ENCODE measurements around the gene OR2A2.
"Not testable (repeated sequence)": the region's sequence is repeated elsewhere in the genome, so short reads cannot be mapped to it uniquely, and the experiment has no call there.

The OR2A2 gene

GRCh38 chr7:144109283-144109682 is at the start of gene OR2A2:
Gene OR2A2 (plus strand): TSS chr7:144109583. CDS start chr7:144109583, 0 bp downstream.
- no peak for DNase-seq

DNA sequence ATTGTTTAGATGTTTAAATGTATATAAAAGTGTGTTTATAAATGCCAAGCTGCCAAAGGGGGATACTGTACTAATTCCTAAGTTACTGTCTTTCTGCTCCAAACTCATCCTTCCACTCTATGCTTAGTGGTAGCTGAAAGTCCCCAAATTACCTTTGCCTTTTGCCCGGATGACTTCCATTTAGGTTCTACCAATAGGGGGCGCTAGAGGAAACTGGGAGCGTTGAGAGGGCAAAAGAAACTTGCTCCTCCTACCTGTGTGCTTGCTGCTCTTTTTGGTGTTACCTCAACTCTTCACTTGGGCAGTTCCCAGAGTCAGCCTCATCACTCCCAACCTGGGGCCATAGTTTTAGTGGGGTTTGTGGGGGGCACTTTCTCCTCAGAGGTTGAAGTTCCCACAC is 45.7 kb upstream of the OR2A2 start:
- DNase-seq = no peak

GRCh38 chr7:144069511-144069910 is 39.9 kb upstream of the OR2A2 start, which contains the start of gene OR2A25:
Gene OR2A25 (plus strand): TSS chr7:144069811. CDS start chr7:144074220, 4,409 bp downstream.
- DNase-seq = no peak

DNA sequence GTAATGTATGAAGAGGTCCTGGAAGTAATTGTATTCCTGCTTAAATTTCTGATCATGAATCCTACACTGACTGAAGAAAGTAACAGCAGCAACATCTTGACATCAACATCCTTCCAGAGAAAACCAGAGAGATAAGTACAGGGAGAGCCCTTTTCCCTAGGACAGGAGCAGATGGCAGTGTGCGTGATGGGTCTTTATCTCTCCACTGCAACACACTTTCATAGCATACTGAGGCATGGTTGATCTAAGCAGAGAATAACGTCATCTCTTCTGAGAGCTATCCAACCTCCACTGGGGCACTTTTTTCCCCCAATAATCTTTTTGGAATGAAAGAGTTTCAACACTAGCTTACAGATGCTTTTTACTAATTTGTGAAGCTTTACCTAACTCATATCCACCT is 39.4 kb upstream of the OR2A2 start:
- DNase-seq = no peak

DNA sequence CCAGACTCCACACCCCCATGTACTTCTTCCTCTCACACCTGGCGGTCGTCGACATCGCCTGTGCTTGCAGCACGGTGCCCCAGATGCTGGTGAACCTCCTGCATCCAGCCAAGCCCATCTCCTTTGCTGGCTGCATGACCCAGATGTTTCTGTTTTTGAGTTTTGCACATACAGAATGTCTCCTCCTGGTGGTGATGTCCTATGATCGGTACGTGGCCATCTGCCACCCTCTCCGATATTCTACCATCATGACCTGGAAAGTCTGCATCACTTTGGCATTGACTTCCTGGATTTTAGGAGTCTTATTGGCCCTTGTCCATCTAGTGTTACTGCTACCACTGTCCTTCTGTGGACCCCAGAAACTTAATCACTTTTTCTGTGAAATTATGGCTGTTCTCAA is 35.0 kb upstream of the OR2A2 start:
- no peak for DNase-seq

DNA sequence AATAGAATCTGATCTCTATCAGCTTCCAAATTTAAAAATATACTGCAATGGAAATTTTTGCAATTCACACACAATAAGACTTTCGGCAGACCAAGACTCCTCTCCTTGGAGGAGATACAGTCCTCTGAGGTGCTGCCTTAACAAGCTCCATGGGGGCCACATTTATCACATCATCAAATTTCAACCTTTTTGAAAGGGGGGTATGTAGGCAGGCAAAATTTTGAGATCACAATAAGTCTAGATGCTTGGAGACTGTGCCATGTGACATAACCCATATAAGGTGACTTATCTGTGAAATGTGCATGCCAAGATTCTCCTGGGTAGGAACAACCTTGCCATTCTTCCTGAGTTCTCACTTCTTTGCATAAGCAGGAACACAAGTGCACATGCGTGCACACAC is 23.4 kb upstream of the OR2A2 start, which contains the start of gene OR2A12:
TSS of gene OR2A12 (plus strand) at position 301 of the 400 bp plus-strand sequence. CDS start 8,830 bp downstream, outside the sequence.
- no peak for DNase-seq

- no peak for DNase-seq
These were observed 22.7 kb upstream of the OR2A2 start for GRCh38 chr7:144086730-144087129.

DNA sequence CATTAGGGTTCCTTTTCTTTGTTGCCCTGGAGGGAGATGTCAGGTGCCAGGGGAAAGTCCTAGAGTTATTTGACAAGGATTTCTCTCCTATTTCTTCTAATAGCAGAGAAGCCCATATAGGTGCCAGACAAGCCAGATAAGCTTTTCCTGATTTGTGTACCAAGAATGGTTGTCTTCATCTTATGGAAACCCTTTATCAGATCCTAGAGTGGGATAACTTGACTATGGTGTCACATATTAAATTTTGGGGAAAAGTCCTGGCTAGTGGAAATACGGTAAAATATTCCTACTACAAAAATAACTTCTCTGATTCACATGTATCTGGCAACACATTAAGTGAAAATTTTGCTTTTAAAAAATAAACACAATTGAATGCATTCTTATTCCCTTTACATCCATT is 22.2 kb upstream of the OR2A2 start:
- no peak for DNase-seq

DNA sequence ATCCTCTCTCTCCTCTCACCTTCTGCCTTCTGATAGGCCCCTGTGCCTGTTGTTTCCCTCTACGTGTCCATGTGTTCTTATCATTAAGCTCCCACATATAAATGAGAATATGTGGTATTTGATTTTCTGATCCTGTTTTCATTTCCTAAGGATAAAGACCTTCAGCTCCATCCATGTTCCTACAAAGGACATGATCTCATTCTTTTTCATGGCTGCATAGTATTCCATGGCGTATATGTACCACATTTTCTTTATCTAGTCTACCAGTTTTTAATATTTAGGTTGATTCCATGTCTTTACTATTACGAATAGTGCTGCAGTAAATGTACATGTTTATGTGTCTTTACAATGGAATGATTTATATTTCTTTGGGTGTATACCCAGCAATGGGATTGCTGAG is 18.7 kb upstream of the OR2A2 start:
- DNase-seq = no peak

DNA sequence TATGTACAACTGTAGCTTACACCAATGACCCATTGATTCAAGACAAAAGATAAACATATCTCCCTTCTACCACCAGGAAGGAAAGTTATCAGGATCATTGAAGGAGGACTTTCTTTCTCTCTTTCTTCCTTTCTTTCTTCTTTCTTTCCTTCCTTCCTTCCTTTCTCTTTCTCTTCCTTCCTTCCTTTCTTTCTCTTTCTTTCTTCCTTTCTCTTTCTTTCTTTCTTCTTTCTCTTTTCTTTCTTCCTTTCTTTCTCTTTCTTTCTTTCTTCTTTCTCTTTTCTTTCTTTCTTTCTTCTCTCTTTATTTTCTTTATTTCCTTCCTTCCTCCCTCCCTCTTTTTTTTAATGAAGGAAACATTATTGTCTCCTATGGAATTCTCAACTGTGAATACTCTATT is 10.6 kb upstream of the OR2A2 start:
- no peak for DNase-seq

DNA sequence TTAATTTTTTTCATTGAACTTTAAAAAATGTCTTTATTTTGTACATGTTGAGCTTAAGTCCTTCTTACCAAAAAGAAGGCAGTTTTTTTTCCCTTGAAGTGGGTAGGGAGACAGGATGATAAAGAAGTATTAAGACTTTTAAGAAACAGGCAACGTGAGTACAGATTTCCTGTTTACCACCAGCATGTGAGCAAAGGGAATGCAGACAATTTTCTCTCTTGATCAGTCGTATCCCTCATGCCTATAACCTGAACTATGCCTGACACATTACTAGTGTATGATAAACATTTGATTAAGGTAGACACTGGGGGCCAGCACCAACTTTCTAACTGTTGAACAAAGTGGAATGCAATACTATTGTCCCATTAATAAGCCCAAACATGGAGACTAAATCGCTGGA is 8.8 kb upstream of the OR2A2 start:
- no peak for DNase-seq

- no peak for DNase-seq
These were observed 7.3 kb upstream of the OR2A2 start for GRCh38 chr7:144102041-144102440.

DNA sequence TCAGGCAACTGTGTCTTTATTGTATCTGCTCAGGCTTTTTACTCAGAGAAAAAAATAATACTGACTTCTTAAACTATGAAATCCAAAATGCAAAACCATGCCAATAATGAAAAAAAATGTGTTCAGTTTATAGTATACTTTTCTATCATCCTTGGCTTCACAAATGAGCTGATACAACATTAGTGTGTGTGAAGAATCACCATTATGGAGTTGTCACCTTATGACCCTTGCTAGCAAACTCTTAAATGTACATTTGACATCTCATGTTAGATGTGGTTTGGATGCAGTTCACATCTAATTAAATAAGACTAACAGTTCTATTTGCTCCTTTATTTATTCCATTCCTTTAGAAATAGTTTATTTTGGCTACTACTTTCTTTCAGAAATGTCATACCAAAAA is 4.2 kb upstream of the OR2A2 start:
- no peak for DNase-seq

DNA sequence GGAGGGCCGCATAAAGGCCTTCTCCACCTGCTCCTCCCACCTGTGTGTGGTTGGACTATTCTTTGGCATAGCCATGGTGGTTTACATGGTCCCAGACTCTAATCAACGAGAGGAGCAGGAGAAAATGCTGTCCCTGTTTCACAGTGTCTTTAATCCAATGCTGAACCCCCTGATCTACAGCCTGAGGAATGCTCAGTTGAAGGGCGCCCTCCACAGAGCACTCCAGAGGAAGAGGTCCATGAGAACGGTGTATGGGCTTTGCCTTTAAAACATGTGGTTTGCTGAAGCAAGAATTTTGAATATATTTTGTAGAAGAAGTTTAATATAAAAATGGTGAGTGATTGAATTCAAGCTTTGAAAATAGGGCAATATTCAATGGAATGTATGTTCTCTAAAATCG is 889 bp downstream of the OR2A2 start:
- no peak for DNase-seq

DNA sequence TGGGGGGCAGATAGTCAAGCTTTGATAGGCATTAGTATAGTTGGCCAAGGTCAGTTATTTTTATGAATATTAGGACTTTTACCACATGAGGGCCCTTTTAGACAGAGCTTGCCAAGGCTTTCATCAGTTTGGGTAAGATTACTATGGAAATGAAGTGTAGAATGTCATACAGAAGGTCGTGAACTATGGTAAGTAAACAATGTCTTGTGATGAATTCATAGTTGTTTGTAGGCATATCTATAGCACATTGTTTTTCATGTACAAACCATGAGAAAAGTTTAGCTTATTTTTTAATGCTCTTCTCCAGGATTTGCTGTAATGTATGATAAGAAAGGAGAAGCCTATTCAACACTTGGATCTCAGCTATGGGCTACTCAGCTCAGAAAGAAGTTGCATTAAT is 4.3 kb downstream of the OR2A2 start:
- no peak for DNase-seq

DNA sequence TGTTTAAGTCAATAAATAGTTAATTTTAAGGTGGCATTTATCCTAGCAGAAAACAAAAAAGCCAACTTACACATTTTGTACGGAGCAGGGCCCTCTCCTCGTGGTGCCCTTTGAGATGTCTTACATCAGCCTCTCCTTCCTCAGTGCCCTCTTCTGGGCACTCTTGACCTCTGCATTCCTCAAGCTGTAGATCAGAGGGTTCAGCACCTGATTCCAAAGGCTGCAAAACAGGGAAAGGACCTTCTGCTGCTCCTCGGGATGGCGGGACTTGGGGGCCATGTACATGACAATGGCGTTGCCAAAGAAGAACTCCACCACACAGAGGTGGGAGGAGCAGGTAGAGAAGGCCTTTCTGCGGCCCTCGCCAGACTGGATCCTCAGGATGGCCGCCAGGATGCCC is 9.0 kb downstream of the OR2A2 start:
- DNase-seq = no peak

DNA sequence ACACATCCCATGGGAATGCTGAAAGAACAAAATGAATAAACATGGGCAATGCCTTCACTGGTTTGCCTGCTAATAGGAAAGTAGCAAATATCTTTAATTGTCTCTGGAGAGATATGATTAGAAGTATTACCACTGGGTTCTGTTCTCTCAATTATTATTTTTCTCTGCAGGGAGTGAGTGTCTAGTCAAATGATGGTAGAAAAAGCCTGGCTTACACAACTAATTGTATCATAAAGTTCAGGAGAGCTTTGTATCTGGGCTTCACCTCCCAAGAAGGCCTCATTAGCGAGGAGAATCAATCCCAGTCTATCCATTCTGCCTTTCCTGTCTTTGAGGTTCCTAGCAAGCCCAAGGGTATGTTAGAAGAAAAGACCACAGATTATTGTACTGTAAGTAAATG is 13.5 kb downstream of the OR2A2 start, which contains the start of gene OR2A14:
TSS of gene OR2A14 (plus strand) at position 301 of the 400 bp plus-strand sequence. CDS start 5,937 bp downstream, outside the sequence.
- DNase-seq = no peak

DNA sequence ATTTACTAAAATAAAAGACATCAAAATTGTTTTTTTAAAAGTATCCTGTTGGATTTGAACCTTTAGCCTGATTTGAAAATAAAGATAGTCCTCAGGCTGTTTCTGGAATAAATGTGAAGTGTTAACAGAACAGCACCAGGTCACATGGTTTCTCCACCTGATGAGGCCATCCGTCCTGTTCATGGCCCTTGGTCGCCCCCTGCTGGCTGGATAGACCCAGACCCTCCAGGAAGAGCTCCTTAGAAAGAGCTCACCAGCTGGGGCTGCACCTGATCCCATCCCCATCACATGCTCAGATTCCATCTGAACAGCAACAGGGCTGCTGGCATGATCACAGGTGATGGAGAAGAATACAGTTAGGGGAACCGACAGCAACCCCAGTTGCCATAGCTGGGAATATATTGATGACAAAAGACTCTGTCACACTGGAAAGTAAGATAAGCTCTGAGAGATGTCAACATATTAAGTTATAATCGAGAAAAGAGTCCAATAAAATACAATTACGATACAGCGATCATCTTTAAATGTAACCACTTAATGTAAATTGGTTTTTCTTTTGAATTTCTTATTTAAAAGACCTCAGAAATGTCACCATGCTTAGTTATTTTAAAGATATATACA is 18.4 kb downstream of the OR2A2 start:
- DNase-seq = peak; percentile 73

DNA sequence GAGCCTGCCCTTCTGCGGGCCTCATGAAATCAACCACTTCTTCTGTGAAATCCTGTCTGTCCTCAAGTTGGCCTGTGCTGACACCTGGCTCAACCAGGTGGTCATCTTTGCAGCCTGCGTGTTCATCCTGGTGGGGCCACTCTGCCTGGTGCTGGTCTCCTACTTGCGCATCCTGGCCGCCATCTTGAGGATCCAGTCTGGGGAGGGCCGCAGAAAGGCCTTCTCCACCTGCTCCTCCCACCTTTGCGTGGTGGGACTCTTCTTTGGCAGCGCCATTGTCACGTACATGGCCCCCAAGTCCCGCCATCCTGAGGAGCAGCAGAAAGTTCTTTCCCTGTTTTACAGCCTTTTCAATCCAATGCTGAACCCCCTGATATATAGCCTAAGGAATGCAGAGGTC is 20.2 kb downstream of the OR2A2 start:
- not testable (repeated sequence) for DNase-seq

GRCh38 chr7:144130730-144131129 is 21.3 kb downstream of the OR2A2 start:
- no peak for DNase-seq

DNA sequence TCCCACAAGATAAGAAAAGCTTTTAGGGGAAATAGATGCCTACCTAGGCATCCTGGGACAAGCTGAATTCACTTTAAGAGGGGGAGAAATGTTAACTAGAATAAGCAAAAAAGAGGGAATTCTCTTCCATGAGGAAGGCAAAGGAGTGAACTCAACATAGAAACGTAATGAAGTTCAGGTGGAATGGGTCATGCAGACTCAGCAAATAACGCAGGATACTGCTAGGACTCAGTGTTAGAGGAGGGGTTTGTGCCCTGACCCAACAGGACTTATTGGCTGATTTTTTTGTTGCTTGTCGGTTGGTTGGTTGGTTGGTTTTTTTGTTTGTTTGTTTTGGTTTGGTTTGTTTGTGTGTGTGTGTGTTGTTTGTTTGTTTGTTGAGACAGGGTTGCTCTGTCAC is 22.9 kb downstream of the OR2A2 start:
- DNase-seq = no peak

DNA sequence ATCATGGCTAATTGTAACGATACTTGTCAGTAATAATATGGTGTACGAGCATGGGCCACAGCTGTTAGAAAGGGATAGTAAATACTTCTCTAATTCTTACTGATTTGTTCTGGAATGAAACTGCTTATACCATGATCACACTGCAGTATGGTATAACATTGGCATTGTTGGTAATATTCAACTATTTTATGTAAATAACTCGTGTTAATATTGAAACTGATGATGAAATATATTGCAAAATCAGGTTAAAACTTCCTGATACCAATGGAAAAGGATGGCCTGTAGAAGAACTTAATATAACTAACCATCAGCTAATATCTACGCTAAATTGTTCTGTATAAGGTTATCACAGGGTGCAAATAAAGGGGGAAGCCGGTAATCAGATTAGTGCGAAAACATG is 23.9 kb downstream of the OR2A2 start:
- DNase-seq = no peak

DNA sequence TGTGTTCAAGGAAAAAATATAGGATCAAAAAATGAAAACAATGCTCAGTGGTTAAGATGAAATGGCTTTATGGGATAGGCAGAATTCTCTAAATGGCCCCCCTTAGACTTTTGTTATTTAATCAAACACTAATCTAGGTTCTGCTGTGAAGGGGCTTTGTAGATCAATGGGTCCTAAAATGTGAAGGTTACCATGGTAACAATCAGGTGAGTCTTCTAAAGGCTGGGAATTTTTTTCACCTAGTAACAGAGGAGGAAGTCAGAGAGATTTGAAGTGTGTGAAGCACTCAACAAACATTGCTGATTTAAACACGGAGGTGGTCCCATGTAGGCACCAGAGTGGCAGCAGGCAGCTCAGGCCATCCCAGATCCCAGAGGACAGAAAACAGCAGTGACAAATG is 24.7 kb downstream of the OR2A2 start:
- no peak for DNase-seq

GRCh38 chr7:144137501-144137900 is 28.1 kb downstream of the OR2A2 start:
- no peak for DNase-seq

DNA sequence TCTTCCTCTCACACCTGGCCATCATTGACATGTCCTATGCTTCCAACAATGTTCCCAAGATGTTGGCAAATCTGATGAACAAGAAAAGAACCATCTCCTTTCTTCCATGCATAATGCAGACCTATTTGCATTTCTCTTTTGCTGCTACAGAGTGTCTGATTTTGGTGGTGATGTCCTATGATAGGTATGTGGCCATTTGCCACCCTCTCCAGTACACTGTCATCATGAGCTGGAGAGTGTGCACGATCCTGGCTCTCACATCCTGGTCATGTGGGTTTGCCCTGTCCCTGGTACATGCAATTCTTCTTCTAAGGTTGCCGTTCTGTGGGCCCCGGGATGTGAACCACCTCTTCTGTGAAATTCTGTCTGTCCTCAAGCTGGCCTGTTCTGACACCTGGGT is 32.8 kb downstream of the OR2A2 start:
- no peak for DNase-seq
